Measurements from ENCODE around the gene MRE11.

- TF ChIP-seq RFX5 (IDR thresholded peaks at IDR 0.05; ENCODE audit: low read depth, low read length) = no peak
- no peak for TF ChIP-seq SLC30A9 (CRISPR knock-in tag; IDR thresholded peaks at IDR 0.05)
- no peak for TF ChIP-seq ESRRA (IDR thresholded peaks at IDR 0.05; ENCODE audit: borderline replicate concordance, low read depth)
- TF ChIP-seq FOXP1 (CRISPR knock-in tag; IDR thresholded peaks at IDR 0.05) = no peak
- TF ChIP-seq ARNT (IDR thresholded peaks at IDR 0.05) = no peak
- TF ChIP-seq CTCF (IDR thresholded peaks at IDR 0.05 in 2 of 3, conservative IDR thresholded peaks at IDR 0.05 in 1 of 3; ENCODE audit: insufficient read depth in 2 of 3, low read depth in 1 of 3, low read length in 3 of 3) = no peak
- TF ChIP-seq KLF16 (IDR thresholded peaks at IDR 0.05) = no peak
- TF ChIP-seq MAX (CRISPR knock-in tag; IDR thresholded peaks at IDR 0.05) = no peak
- no peak for TF ChIP-seq EZH2 (IDR thresholded peaks at IDR 0.05; ENCODE audit: borderline replicate concordance, low read depth, low read length)
- TF ChIP-seq NRF1 (conservative IDR thresholded peaks at IDR 0.05 in 1 of 2, IDR thresholded peaks at IDR 0.05 in 1 of 2) = no peak
- TF ChIP-seq HMG20A (CRISPR knock-in tag; conservative IDR thresholded peaks at IDR 0.05) = no peak
- TF ChIP-seq ZNF512 (tag; IDR thresholded peaks at IDR 0.05) = no peak
- TF ChIP-seq ELF4 (CRISPR knock-in tag; IDR thresholded peaks at IDR 0.05) = no peak
Observed at GRCh38 chr11:94398101-94398500, 95.5 kb downstream of the MRE11 start.

All from K562 (cell line).